ENCODE data around the gene PRDX6. TPM values are rescaled to one million over a fixed set of nuclear protein-coding genes. Genes with fewer than 3 reads are reported as not detected.
"Not testable (repeated sequence)": the region's sequence is repeated elsewhere in the genome, so short reads cannot be mapped to it uniquely, and the experiment has no call there.

The PRDX6 gene
- total and polyA plus RNA-seq, 7 experiments from 2014 or later, result 84.8 to 150 (median 107) TPM

DNA sequence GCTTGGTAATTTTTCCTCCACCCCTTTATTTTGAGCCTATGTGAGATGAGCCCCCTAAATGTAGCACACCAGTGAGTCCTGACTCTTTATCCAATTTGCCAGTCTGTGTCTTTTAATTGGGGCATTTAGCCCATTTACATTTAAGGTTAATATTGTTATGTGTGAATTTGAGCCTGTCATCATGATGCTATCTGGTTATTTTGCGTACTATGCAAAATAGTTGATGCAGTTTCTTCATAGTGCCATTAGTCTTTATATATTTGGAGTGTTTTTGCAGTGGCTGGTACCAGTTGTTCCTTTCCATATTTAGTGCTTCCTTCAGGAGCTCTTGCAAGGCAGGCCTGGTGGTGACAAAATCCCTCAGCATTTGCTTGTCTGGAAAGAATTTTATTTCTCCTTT, 37.4 kb downstream of the PRDX6 start:
- H3K36me3 Mint-ChIP-seq, result peaks cover 3 to 11% (median 6%) of the 10 kb centered on the region in 5 donors
- H3K27ac ChIP-seq (ENCODE audit: low read depth, low read length); H3K27me3 ChIP-seq (ENCODE audit: control insufficient read depth in 2 of 2, insufficient read depth in 2 of 2, low read length in 2 of 2); intact Hi-C loops (cut with micrococcal nuclease); H3K36me3 ChIP-seq (ENCODE audit: control insufficient read depth in 2 of 3, insufficient read depth in 3 of 3, low read length in 3 of 3); H3K4me3 Mint-ChIP-seq; H3K4me3 ChIP-seq (ENCODE audit: low read length); DNase-seq; H3K9me3 ChIP-seq (ENCODE audit: control insufficient read depth in 2 of 3, low read length in 3 of 3); POLR2A ChIA-PET; ATAC-seq: not testable (repeated sequence)
- CTCF ChIA-PET, result interaction anchor here (0.7 to 1.2 kb wide), 2 partner anchors 10 to 631 kb away, joined by 3 to 4 read pairs; no protein-coding TSS in a partner anchor
- peaks cover 0 to 16% (median 7%) of the 10 kb centered on the region in 11 donors for H3K9me3 Mint-ChIP-seq
- H3K4me1 ChIP-seq (ENCODE audit: control insufficient read depth in 2 of 2, insufficient read depth in 2 of 2, low read length in 2 of 2), result peaks cover 0 to 15% of the 10 kb centered on the region in 2 donors
- H3K4me1 Mint-ChIP-seq, result peaks cover 3 to 14% (median 7%) of the 10 kb centered on the region in 7 donors
- peaks cover 0 to 35% (median 0%) of the 10 kb centered on the region in 5 donors for H3K27me3 Mint-ChIP-seq
- H3K27ac Mint-ChIP-seq, result peak overlapping the region in 1 of 9 donors; percentile 26

DNA sequence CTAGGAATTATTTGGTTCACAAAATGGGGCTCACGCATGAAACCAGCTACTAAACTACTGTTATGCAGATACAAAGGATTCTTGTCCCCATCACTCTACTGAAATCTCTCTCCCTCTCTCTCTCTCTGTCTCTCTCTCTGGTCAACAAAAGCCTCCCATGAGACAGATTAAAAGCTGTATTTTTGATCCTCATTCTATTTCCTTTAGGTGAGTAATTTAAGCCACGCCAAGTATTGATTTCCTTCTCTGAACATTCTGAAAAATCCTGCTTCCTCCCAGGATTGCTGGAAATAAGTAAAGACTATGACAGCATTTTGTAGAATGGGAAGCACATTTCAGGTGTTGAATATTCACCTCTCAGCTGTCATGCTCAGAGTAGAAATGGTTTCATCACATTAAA, 43.7 kb downstream of the PRDX6 start:
- Mint-ChIP-seq H3K9me3 (no peaks in the 10 kb centered on the region), H3K27me3 (peaks cover 0 to 7% (median 0%) of the 10 kb centered on the region in 5 donors), H3K27ac (peak overlapping the region in 1 of 9 donors; percentile 18), H3K4me3 (no peak overlapping the region), H3K4me1 (peaks cover 3 to 14% (median 7%) of the 10 kb centered on the region in 7 donors), H3K36me3 (no peaks in the 10 kb centered on the region)
- Histone ChIP-seq H3K27ac (ENCODE audit: low read depth, low read length) (no peak overlapping the region), H3K36me3 (ENCODE audit: control insufficient read depth in 2 of 3, insufficient read depth in 3 of 3, low read length in 3 of 3) (no peaks in the 10 kb centered on the region), H3K27me3 (ENCODE audit: control insufficient read depth in 2 of 2, insufficient read depth in 2 of 2, low read length in 2 of 2) (no peaks in the 10 kb centered on the region), H3K4me1 (ENCODE audit: control insufficient read depth in 2 of 2, insufficient read depth in 2 of 2, low read length in 2 of 2) (peaks cover 0 to 15% of the 10 kb centered on the region in 2 donors), H3K9me3 (ENCODE audit: control insufficient read depth in 2 of 3, low read length in 3 of 3) (no peaks in the 10 kb centered on the region), H3K4me3 (ENCODE audit: low read length) (no peak overlapping the region)
- intact Hi-C loops (cut with micrococcal nuclease), result no loop called here
- ChIA-PET POLR2A (interaction anchor here (0.7 kb wide), 1 partner anchor 44 kb away, joined by 5 read pairs; no protein-coding TSS in a partner anchor), CTCF (interaction anchor here (0.7 kb wide), 1 partner anchor 9 kb away, joined by 3 read pairs; no protein-coding TSS in a partner anchor)
- ATAC-seq (no peak), DNase-seq (no peak)

DNA sequence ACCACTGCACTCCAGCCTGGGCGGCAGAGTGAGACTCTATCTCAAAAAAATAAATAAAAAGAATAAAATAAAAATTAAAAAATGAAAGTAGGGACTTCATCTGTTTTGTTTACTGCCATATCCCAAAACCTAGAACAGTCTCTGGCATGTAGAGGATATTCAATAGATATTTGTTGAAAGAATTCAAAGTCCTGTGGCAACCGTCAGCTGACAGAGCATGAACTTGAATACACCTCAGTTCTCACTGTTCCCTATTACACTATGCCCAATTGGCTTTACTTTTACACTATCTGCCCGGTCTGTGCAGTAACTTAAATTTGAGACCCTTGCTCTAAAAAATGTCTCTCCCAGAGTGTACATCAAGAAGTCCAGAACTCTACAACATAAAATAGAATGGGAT, 46.2 kb downstream of the PRDX6 start:
- peaks cover 0 to 3% (median 0%) of the 10 kb centered on the region in 5 donors for H3K27me3 Mint-ChIP-seq
- ChIA-PET CTCF (no interaction called here), POLR2A (no interaction called here)
- Histone ChIP-seq H3K27me3 (ENCODE audit: control insufficient read depth in 2 of 2, insufficient read depth in 2 of 2, low read length in 2 of 2) (no peaks in the 10 kb centered on the region), H3K4me1 (ENCODE audit: control insufficient read depth in 2 of 2, insufficient read depth in 2 of 2, low read length in 2 of 2) (peaks cover 0 to 9% of the 10 kb centered on the region in 2 donors), H3K9me3 (ENCODE audit: control insufficient read depth in 2 of 3, low read length in 3 of 3) (no peaks in the 10 kb centered on the region), H3K4me3 (ENCODE audit: low read length) (no peak overlapping the region), H3K27ac (ENCODE audit: low read depth, low read length) (no peak overlapping the region), H3K36me3 (ENCODE audit: control insufficient read depth in 2 of 3, insufficient read depth in 3 of 3, low read length in 3 of 3) (no peaks in the 10 kb centered on the region)
- H3K4me1 Mint-ChIP-seq, result peaks cover under 1 to 20% (median 7%) of the 10 kb centered on the region in 7 donors
- intact Hi-C loops (cut with micrococcal nuclease), result no loop called here
- ATAC-seq (no peak), DNase-seq (no peak)
- H3K27ac Mint-ChIP-seq, result no peak overlapping the region
- no peak overlapping the region for H3K4me3 Mint-ChIP-seq
- no peaks in the 10 kb centered on the region for H3K36me3 Mint-ChIP-seq
- no peaks in the 10 kb centered on the region for H3K9me3 Mint-ChIP-seq

DNA sequence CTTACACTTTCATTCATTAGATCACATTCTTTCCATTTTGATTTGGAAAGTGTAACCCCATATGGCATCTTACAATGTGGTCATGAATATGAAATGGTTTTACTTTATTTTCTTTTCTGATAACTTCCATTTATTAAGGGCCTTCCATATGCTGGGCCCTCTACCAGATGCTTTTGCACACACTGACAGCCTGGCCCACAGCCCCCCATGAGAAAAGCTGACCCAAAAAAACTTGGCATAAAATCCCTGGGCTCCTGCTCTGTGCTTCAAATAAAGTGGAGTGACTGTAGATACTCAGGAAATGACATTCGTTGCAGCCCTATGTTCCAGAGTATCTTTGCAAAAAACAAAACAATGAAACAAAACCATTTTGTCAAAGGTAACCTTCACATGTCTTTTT, 48.8 kb downstream of the PRDX6 start:
- ATAC-seq (no peak), DNase-seq (no peak)
- intact Hi-C loops (cut with micrococcal nuclease), result no loop called here
- Mint-ChIP-seq H3K4me1 (peaks cover 2 to 37% (median 17%) of the 10 kb centered on the region in 7 donors), H3K9me3 (no peaks in the 10 kb centered on the region), H3K4me3 (no peak overlapping the region), H3K27ac (no peak overlapping the region), H3K27me3 (peaks cover 0 to 2% (median 0%) of the 10 kb centered on the region in 5 donors), H3K36me3 (peaks cover 0 to 2% (median 0%) of the 10 kb centered on the region in 5 donors)
- Histone ChIP-seq H3K9me3 (ENCODE audit: control insufficient read depth in 2 of 3, low read length in 3 of 3) (no peaks in the 10 kb centered on the region), H3K4me1 (ENCODE audit: control insufficient read depth in 2 of 2, insufficient read depth in 2 of 2, low read length in 2 of 2) (peaks cover 0 to 4% of the 10 kb centered on the region in 2 donors), H3K36me3 (ENCODE audit: control insufficient read depth in 2 of 3, insufficient read depth in 3 of 3, low read length in 3 of 3) (no peaks in the 10 kb centered on the region), H3K27ac (ENCODE audit: low read depth, low read length) (no peak overlapping the region), H3K27me3 (ENCODE audit: control insufficient read depth in 2 of 2, insufficient read depth in 2 of 2, low read length in 2 of 2) (no peaks in the 10 kb centered on the region), H3K4me3 (ENCODE audit: low read length) (no peak overlapping the region)
- POLR2A ChIA-PET, result no interaction called here
- CTCF ChIA-PET, result no interaction called here

DNA sequence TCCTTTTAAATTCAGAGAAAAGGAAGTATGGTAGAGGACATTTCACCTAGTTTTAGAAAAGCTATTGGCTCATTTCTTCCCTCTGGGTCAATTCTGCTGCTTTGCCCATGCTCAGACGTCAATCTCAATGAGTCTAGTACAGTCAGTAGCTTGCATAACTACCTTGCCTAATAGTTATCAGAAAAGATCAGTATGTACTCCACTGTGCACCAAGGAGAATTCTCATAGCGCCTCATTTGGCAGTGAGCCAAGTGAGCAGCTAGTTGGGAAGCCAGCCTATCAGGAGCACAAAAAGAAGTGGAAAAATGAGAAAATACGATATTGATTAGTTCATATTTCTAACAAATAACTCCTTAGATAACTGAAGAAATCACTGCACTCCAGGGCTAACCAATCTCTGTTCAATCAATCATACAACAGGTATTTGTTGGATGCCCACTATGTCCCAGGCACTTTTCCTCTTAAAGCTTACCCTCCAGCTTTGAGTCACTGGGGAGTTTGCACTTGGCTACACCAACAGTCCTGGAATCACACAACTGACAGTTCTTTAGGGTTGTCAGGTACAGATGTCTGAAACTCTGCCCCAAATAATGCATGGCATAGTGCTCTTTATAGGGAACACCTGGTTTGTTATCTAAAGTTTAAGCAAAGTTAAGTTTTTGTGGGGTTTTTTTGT, 50.2 kb downstream of the PRDX6 start:
- H3K36me3 ChIP-seq (ENCODE audit: control insufficient read depth in 2 of 3, insufficient read depth in 3 of 3, low read length in 3 of 3), result no peaks in the 10 kb centered on the region
- H3K27me3 Mint-ChIP-seq, result peaks cover 0 to 2% (median 0%) of the 10 kb centered on the region in 5 donors
- intact Hi-C loops (cut with micrococcal nuclease), result no loop called here
- H3K27ac Mint-ChIP-seq, result no peak overlapping the region
- H3K4me3 Mint-ChIP-seq, result no peak overlapping the region
- no peak for ATAC-seq
- peaks cover 0 to 4% of the 10 kb centered on the region in 2 donors for H3K4me1 ChIP-seq (ENCODE audit: control insufficient read depth in 2 of 2, insufficient read depth in 2 of 2, low read length in 2 of 2)
- POLR2A ChIA-PET, result no interaction called here
- no peaks in the 10 kb centered on the region for H3K9me3 ChIP-seq (ENCODE audit: control insufficient read depth in 2 of 3, low read length in 3 of 3)
- DNase-seq, result no peak
- peaks cover 7 to 44% (median 27%) of the 10 kb centered on the region in 7 donors for H3K4me1 Mint-ChIP-seq
- H3K36me3 Mint-ChIP-seq, result peaks cover 0 to 5% (median 0%) of the 10 kb centered on the region in 5 donors
- no peaks in the 10 kb centered on the region for H3K9me3 Mint-ChIP-seq
- no peaks in the 10 kb centered on the region for H3K27me3 ChIP-seq (ENCODE audit: control insufficient read depth in 2 of 2, insufficient read depth in 2 of 2, low read length in 2 of 2)
- H3K27ac ChIP-seq (ENCODE audit: low read depth, low read length), result no peak overlapping the region
- CTCF ChIA-PET, result no interaction called here
- H3K4me3 ChIP-seq (ENCODE audit: low read length), result no peak overlapping the region

DNA sequence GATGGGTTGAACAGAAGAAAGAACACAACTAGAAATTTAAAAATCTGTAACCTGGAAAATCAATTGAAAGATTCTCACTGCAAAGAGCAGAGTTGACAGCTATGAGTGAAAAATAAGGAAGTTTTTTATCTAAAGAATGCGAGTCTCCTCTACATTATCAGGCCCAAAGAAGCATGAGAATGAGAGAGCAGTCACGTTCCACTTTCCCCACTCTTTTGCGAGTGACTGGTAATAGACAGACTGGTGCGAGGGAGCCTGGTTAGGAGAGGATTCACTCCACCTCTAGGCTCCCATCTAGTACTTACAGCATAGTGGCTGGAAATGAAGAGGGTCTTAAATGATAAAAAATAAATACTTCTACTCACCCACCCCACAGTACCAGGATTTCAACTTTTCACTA, 52.0 kb downstream of the PRDX6 start:
- Histone ChIP-seq H3K4me1 (ENCODE audit: control insufficient read depth in 2 of 2, insufficient read depth in 2 of 2, low read length in 2 of 2) (peaks cover 5 to 8% of the 10 kb centered on the region in 2 donors), H3K27ac (ENCODE audit: low read depth, low read length) (no peak overlapping the region), H3K4me3 (ENCODE audit: low read length) (no peak overlapping the region), H3K27me3 (ENCODE audit: control insufficient read depth in 2 of 2, insufficient read depth in 2 of 2, low read length in 2 of 2) (no peaks in the 10 kb centered on the region), H3K36me3 (ENCODE audit: control insufficient read depth in 2 of 3, insufficient read depth in 3 of 3, low read length in 3 of 3) (no peaks in the 10 kb centered on the region), H3K9me3 (ENCODE audit: control insufficient read depth in 2 of 3, low read length in 3 of 3) (no peaks in the 10 kb centered on the region)
- H3K4me1 Mint-ChIP-seq, result peaks cover 10 to 51% (median 34%) of the 10 kb centered on the region in 7 donors
- CTCF ChIA-PET, result no interaction called here
- H3K36me3 Mint-ChIP-seq, result peaks cover 0 to 5% (median 0%) of the 10 kb centered on the region in 5 donors
- POLR2A ChIA-PET, result interaction anchor here (1.2 kb wide), 1 partner anchor 48 kb away, joined by 3 read pairs; no protein-coding TSS in a partner anchor
- H3K4me3 Mint-ChIP-seq, result peak overlapping the region in 1 of 10 donors; percentile 3
- DNase-seq (no peak), ATAC-seq (no peak)
- H3K27ac Mint-ChIP-seq, result peak overlapping the region in 6 of 9 donors; percentile 0 to 71 (median 29)
- H3K9me3 Mint-ChIP-seq, result no peaks in the 10 kb centered on the region
- intact Hi-C loops (cut with micrococcal nuclease), result no loop called here
- H3K27me3 Mint-ChIP-seq, result peaks cover 0 to 2% (median 0%) of the 10 kb centered on the region in 5 donors

Measured in naive thymus-derived CD4-positive, alpha-beta T cell (primary cell).